Transverse colon (tissue), 4 donors: ENCODE data around the gene TIGD1.

Experiments
- CTCF ChIP-seq, 5 experiments: fragments of 200-600 bp in 3 of 5; fragments of 450-650 bp in 2 of 5; sonication (generic) in 3 of 5; IDR thresholded peaks; 1 replicate in 2 of 5; 2 replicates in 3 of 5; pipeline ENCODE4 v1.5.1; 2016 to 2017; ENCODE audit warnings: antibody characterized with exemption in 5 of 5, inconsistent platforms in 3 of 5, mild to moderate bottlenecking in 2 of 5, moderate library complexity in 1 of 5
- EP300 ChIP-seq: sonication (generic); formaldehyde crosslinking; IDR thresholded peaks from one replicate; pipeline ENCODE4 v1.6.1; 2017; ENCODE audit warnings: antibody characterized with exemption, low read depth
- POLR2A ChIP-seq: fragments of 450-650 bp; IDR thresholded peaks from one replicate; pipeline ENCODE4 v1.6.1; 2016; ENCODE audit warnings: antibody characterized with exemption, mild to moderate bottlenecking, moderate library complexity
- POLR2AphosphoS5 ChIP-seq, 3 donors: sonication (generic); formaldehyde crosslinking; IDR thresholded peaks; one replicate each; pipeline ENCODE4 v1.6.1; 2016; ENCODE audit warnings: antibody characterized with exemption in 3 of 3

- TF ChIP-seq CTCF (IDR thresholded peaks at IDR 0.05) (no peak), EP300 (no peak), POLR2A (no peak), POLR2AphosphoS5 (IDR thresholded peaks at IDR 0.05) (no peak)
Observed at GRCh38 chr2:232530626-232531260, 19.6 kb downstream of the TIGD1 start.
